AG09309 (cell line): ENCODE results near the gene SLC43A3.

Source experiments
- DNase-seq: peaks from one replicate; pipeline ENCODE4 v3.0.0-alpha.2; 2010; ENCODE audit warnings: low read depth
- H3K4me3 ChIP-seq: 2 replicates; pipeline ENCODE4 v1.5.1; 2011; ENCODE audit warnings: mild to moderate bottlenecking, low read depth, low read length, moderate library complexity; ENCODE audit not compliant: control insufficient read depth
- CTCF ChIP-seq: IDR thresholded peaks from 2 replicates; pipeline ENCODE4 v1.5.1; 2011; ENCODE audit warnings: mild to moderate bottlenecking, low read depth, low read length, inconsistent platforms; ENCODE audit not compliant: insufficient read depth, control insufficient read depth; ENCODE audit errors: missing control alignments

Gene SLC43A3

GRCh38 chr11:57436031-57436430 lies 9.1 kb upstream of the SLC43A3 start:
- no peak for DNase-seq
- no peak overlapping the region for H3K4me3 ChIP-seq
- TF ChIP-seq CTCF = no peak

DNA sequence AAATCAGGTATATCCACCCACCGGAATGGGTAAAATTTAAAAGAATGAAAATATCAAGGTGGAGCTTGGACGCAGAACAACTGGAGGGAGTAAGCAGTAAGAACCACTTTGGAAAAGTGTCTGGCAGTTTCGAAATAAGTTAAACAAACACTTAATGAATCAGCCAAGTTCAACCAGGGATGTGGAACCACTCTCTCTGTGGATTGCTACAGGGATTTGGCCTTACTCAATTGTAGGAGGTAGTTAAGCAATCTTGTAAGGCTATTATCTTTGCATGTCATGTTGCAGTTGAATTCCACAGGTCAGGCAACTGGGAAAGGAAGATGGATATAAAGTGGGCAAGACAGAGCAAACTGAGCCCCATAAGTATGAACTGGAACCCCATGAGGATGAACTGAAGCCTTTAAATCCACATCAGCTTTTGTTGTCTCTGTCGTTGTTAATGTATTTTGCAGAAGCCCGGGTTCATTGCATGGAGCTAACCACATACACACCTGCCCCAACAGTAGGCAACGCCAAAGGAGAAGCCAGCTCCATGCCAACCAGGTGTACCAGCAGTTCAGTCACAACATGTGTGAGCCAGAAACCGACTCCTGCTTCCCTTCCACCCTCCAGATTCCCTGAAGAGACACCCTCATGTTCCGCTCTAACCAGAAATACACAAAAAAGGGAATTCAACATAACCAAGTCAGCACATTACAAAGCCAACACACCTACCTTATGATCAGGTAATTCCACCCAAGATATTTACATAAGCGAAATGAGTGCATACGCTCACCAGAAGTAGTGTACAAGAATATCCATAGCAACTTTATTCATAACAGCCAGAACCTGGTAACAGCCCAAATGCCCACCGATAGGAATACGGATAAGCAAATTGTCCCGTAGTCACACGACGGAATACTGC lies 8.0 kb upstream of the SLC43A3 start:
- no peak overlapping the region for H3K4me3 ChIP-seq
- DNase-seq = peak; percentile 94
- no peak for TF ChIP-seq CTCF

- TF ChIP-seq CTCF = no peak
- no peak overlapping the region for H3K4me3 ChIP-seq
- DNase-seq = peak; percentile 50
Measured at GRCh38 chr11:57432714-57433163, 5.8 kb upstream of the SLC43A3 start.

- DNase-seq = no peak
- no peak for TF ChIP-seq CTCF
- no peak overlapping the region for H3K4me3 ChIP-seq
Measured at GRCh38 chr11:57432149-57432561, 5.2 kb upstream of the SLC43A3 start.

DNA sequence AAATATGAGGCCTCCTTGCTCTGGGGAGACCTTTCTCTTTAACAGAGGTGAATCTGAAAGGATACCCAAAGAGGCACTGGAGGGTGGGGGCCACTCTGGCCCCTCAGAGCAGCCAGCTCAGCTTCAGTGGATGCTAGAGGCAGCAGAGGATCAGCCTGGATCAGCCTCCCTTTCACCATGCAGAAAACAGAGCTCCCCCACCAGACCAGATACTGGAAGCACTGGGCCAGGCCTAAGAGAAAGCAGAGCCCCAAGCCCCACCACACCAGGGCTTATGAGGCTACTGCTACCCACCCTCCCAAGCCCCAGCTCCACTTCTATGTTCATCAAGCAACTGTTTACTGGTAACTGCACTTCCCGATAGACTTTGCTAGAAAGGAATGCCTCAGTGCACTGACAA lies 4.0 kb upstream of the SLC43A3 start:
- no peak for TF ChIP-seq CTCF
- no peak for DNase-seq
- H3K4me3 ChIP-seq = no peak overlapping the region

GRCh38 chr11:57429946-57430345 lies 3.0 kb upstream of the SLC43A3 start:
- DNase-seq = no peak
- no peak overlapping the region for H3K4me3 ChIP-seq
- TF ChIP-seq CTCF = no peak
